IPS-18a (cell line): ENCODE data around the gene DIPK1B.
A peak's percentile ranks its signal among the peaks of the same experiment; 100 is the strongest.

Experiments used
- H3K27ac ChIP-seq: one replicate; pipeline ENCODE4 v1.5.1; 2013; ENCODE audit warnings: low read length
- H3K27me3 ChIP-seq: one replicate; pipeline ENCODE4 v1.6.1; 2013; ENCODE audit warnings: mild to moderate bottlenecking, low read length; ENCODE audit not compliant: control insufficient read depth, insufficient read depth
- H3K36me3 ChIP-seq: one replicate; pipeline ENCODE4 v1.6.1; 2013; ENCODE audit warnings: low read depth, low read length; ENCODE audit not compliant: control insufficient read depth
- H3K4me1 ChIP-seq: one replicate; pipeline ENCODE4 v1.6.1; 2013; ENCODE audit warnings: low read depth, low read length; ENCODE audit not compliant: control insufficient read depth
- H3K4me3 ChIP-seq: one replicate; pipeline ENCODE4 v1.5.1; 2013; ENCODE audit warnings: low read length
- H3K9ac ChIP-seq: one replicate; pipeline ENCODE4 v1.6.1; 2013; ENCODE audit warnings: mild to moderate bottlenecking, low read length, moderate library complexity
- H3K9me3 ChIP-seq: one replicate; pipeline ENCODE4 v1.6.1; 2013; ENCODE audit warnings: low read depth, low read length; ENCODE audit not compliant: control insufficient read depth

The DIPK1B gene

DNA sequence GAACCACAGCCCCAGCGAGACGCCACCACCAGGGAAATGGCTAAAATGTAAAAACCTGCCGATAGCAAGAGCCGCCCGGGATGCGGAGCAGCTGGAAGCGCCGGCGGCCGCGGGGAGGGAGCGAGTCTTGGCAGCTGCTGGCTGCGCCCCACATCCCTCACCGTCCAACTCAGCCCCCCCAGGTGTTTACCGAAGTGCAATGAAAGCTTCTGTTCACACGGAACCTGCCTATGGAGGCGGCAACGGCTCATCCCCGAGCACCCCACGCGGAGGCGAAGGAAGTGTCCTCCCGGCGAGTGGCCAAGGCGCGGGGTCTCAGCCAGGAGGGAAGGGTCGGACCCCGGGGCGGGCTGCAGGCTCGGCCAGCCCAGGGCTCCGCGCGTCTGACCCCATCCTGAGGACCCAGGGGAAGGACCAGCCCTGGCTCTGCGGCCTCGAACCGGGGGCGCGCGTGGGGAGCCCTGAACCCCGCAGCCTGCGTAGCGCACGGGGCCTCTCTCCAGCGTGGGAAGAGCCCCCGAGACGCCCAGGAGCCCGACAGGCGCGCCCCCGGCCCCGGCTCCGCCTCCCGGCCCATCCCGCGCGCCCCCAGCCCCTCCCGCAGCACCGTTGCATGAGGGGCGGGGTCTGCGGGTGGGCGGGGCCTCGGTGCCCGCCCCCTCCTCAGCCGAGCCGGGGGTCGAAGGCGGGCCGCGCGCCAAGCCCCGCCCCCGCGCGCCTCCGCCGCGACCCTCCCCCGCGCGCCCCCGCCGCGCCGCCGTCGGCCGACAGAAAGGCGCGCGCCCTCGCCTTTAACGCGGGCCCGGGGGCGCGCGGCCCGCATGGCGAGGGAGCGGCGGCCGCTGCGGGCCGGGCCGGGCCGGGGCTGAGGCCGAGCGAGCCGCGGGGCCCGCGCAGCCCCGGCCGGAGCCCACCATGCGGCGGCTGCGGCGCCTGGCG, at the start of gene DIPK1B:
TSS of gene DIPK1B (plus strand) at position 822 of the 939 bp plus-strand sequence. CDS start at position 916, 94 bp downstream.
- Histone ChIP-seq H3K36me3 (no peaks in the 10 kb centered on the region), H3K27ac (no peak within 1 kb of the TSS), H3K9me3 (no peaks in the 10 kb centered on the region), H3K9ac (peak within 1 kb of the TSS; percentile 58), H3K4me3 (peak within 1 kb of the TSS; percentile 80), H3K4me1 (peaks cover 5% of the 10 kb centered on the region), H3K27me3 (peaks cover 8% of the 10 kb centered on the region)

DNA sequence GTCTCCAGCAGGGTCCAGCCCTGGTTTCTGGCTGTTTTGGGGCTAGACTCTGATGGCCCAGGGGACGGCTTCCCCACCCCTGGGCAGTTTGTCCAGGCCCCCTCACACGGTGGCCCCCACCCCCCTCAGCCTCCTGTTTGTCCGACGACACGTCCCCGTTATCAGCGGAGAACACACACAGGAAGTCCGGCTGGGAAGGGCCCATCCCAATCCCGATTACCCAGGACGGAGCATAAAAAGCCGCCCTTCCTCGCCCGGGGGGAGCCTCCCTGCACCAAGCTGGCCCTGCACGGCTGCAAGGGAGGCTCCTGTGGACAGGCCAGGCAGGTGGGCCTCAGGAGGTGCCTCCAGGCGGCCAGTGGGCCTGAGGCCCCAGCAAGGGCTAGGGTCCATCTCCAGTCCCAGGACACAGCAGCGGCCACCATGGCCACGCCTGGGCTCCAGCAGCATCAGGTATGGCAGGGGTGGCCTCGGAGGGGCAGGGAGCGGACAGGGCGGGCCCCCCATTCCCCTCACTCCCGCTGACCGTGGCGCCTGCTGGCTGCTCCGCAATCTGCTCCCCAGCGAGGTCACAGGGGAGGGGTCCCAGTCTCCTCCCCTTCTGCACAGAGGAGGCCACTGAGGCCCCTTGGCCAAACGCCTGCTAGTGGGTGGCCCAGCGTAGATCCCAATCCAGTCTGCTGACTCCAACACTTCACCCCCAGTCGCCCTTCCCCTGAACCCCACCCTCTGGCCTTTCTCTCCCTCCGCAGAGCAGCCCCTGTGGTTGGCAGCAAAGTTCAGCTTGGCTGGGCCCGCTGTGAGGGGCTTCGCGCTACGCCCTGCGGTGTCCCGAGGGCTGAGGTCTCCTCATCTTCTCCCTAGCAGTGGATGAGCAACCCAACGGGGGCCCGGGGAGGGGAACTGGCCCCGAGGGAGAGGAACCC, 49.5 kb upstream of the DIPK1B start, which contains the start of gene EGFL7:
TSS of gene EGFL7 (plus strand) at position 261 of the 926 bp plus-strand sequence. CDS start 5,367 bp downstream, outside the sequence.
- no peaks in the 10 kb centered on the region for H3K4me1 ChIP-seq
- no peak within 1 kb of the TSS for H3K9ac ChIP-seq
- H3K27me3 ChIP-seq: peaks cover 10% of the 10 kb centered on the region
- no peak within 1 kb of the TSS for H3K4me3 ChIP-seq
- no peak within 1 kb of the TSS for H3K27ac ChIP-seq
- H3K36me3 ChIP-seq: no peaks in the 10 kb centered on the region
- no peaks in the 10 kb centered on the region for H3K9me3 ChIP-seq

- peaks cover 10% of the 10 kb centered on the region for H3K27me3 ChIP-seq
- no peaks in the 10 kb centered on the region for H3K4me1 ChIP-seq
- no peak overlapping the region for H3K4me3 ChIP-seq
- no peak overlapping the region for H3K27ac ChIP-seq
- no peak overlapping the region for H3K9ac ChIP-seq
- no peaks in the 10 kb centered on the region for H3K9me3 ChIP-seq
- no peaks in the 10 kb centered on the region for H3K36me3 ChIP-seq
These were observed 48.1 kb upstream of the DIPK1B start for GRCh38 chr9:136664000-136664915.

GRCh38 chr9:136665111-136665703, 47.2 kb upstream of the DIPK1B start:
- no peaks in the 10 kb centered on the region for H3K36me3 ChIP-seq

GRCh38 chr9:136665704-136666371, 46.5 kb upstream of the DIPK1B start:
- H3K36me3 ChIP-seq: no peaks in the 10 kb centered on the region
- H3K27ac ChIP-seq: no peak overlapping the region
- no peaks in the 10 kb centered on the region for H3K9me3 ChIP-seq
- H3K4me3 ChIP-seq: no peak overlapping the region
- H3K4me1 ChIP-seq: no peaks in the 10 kb centered on the region
- H3K27me3 ChIP-seq: peaks cover 10% of the 10 kb centered on the region
- no peak overlapping the region for H3K9ac ChIP-seq

More at GRCh38 chr9:136665111-136665703, 47.2 kb upstream of the DIPK1B start:
- Histone ChIP-seq H3K27me3 (peaks cover 10% of the 10 kb centered on the region), H3K27ac (no peak overlapping the region), H3K9me3 (no peaks in the 10 kb centered on the region), H3K4me3 (peak overlapping the region; percentile 30), H3K4me1 (no peaks in the 10 kb centered on the region), H3K9ac (no peak overlapping the region)

DNA sequence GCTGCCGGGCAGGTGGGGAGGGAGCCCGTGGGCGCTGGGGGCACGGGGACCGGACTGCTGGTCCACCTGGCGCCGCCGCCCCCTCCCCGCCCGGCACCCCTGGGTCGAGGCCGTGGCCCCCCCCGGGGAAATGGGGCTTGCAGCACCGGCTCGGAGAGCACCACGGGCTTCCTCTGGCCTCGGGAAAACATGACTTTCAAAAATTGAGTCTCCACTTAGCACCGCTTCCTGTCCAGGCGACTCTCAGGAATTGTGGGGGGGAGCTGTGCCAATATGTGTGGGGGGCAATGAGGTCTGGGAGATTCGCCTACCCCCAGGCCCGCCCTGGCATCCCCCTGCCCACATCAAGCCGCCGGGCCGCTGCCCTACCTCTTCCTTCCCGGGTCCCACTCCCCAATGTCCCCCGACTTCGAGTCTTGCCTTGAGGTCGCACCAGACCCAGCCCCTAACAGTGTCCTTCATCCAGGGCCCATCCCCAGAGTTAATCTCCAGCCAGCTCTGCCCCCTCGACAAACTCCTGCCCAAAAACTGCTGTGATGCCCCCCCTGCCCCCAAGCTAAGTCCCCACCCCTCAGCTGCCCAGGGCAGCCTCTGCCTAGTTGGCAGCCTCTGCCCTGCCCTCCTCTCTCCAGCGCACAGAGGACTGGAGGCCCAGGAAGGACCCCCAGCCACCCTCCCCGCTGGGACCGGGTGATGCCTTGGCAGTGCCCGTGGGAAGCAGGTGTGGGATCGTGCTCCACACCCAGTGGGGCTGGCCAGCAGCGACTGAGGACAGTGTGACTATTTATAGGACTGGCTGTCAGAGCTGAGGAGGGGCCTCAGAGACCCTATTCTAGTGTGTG, 45.8 kb upstream of the DIPK1B start:
- Histone ChIP-seq H3K27ac (no peak overlapping the region), H3K27me3 (peaks cover 10% of the 10 kb centered on the region), H3K4me1 (no peaks in the 10 kb centered on the region), H3K4me3 (peak overlapping the region; percentile 30), H3K9me3 (no peaks in the 10 kb centered on the region), H3K9ac (no peak overlapping the region), H3K36me3 (no peaks in the 10 kb centered on the region)

- no peaks in the 10 kb centered on the region for H3K9me3 ChIP-seq
- H3K27ac ChIP-seq: no peak overlapping the region
- H3K9ac ChIP-seq: no peak overlapping the region
- H3K27me3 ChIP-seq: peaks cover 10% of the 10 kb centered on the region
- H3K4me3 ChIP-seq: no peak overlapping the region
- no peaks in the 10 kb centered on the region for H3K36me3 ChIP-seq
- no peaks in the 10 kb centered on the region for H3K4me1 ChIP-seq
These were observed 45.0 kb upstream of the DIPK1B start for GRCh38 chr9:136667214-136667939.

GRCh38 chr9:136667940-136668760, 44.2 kb upstream of the DIPK1B start:
- no peak overlapping the region for H3K27ac ChIP-seq

More at GRCh38 chr9:136667940-136668760, 44.2 kb upstream of the DIPK1B start:
- Histone ChIP-seq H3K9ac (no peak overlapping the region), H3K27me3 (peaks cover 10% of the 10 kb centered on the region), H3K36me3 (no peaks in the 10 kb centered on the region), H3K4me3 (no peak overlapping the region), H3K9me3 (no peaks in the 10 kb centered on the region), H3K4me1 (no peaks in the 10 kb centered on the region)
